BE2C (cell line): ENCODE measurements around the gene PANK3.
"Not testable (repeated sequence)": the region's sequence is repeated elsewhere in the genome, so short reads cannot be mapped to it uniquely, and the experiment has no call there.

Experiments
- DNase-seq: peaks from one replicate; pipeline ENCODE4 v3.0.0-alpha.2; 2020
- H3K27me3 ChIP-seq: fragments of 250-450 bp; sonication (Bioruptor Pico); 2 replicates; pipeline ENCODE4 v1.5.1; 2020; ENCODE audit warnings: mild to moderate bottlenecking
- H3K36me3 ChIP-seq: fragments of 250-450 bp; sonication (Bioruptor Pico); 2 replicates; pipeline ENCODE4 v1.5.1; 2020; ENCODE audit warnings: mild to moderate bottlenecking
- H3K4me1 ChIP-seq: fragments of 250-450 bp; sonication (Bioruptor Pico); 2 replicates; pipeline ENCODE4 v1.5.1; 2020
- H3K4me3 ChIP-seq: 2 replicates; pipeline ENCODE4 v1.5.1; 2011; ENCODE audit warnings: low read depth, low read length
- H3K9me3 ChIP-seq: fragments of 250-450 bp; sonication (Bioruptor Pico); 2 replicates; pipeline ENCODE4 v1.5.1; 2020
- CTCF ChIP-seq: IDR thresholded peaks from 2 replicates; pipeline ENCODE4 v1.5.1; 2012; ENCODE audit warnings: mild to moderate bottlenecking, low read depth, low read length

Gene PANK3

GRCh38 chr5:168553377-168554130 lies 25.6 kb downstream of the PANK3 start:
- H3K4me1 ChIP-seq = peaks cover 9% of the 10 kb centered on the region
- H3K4me3 ChIP-seq = no peak overlapping the region
- no peak for DNase-seq
- H3K9me3 ChIP-seq = no peaks in the 10 kb centered on the region; the same call in 1 of the 2 replicates
- H3K27me3 ChIP-seq = no peaks in the 10 kb centered on the region
- peaks cover 75% of the 10 kb centered on the region for H3K36me3 ChIP-seq
- TF ChIP-seq CTCF = no peak

- Histone ChIP-seq H3K36me3 (peaks cover 74% of the 10 kb centered on the region), H3K27me3 (no peaks in the 10 kb centered on the region), H3K9me3 (no peaks in the 10 kb centered on the region; the same call in none of the 2 replicates), H3K4me1 (peaks cover 9% of the 10 kb centered on the region), H3K4me3 (no peak overlapping the region)
- no peak for TF ChIP-seq CTCF
- DNase-seq = no peak
Measured at GRCh38 chr5:168552146-168552545, 27.0 kb downstream of the PANK3 start.

GRCh38 chr5:168550656-168551055 lies 28.5 kb downstream of the PANK3 start:
- H3K27me3 ChIP-seq = no peaks in the 10 kb centered on the region
- no peaks in the 10 kb centered on the region; the same call in none of the 2 replicates for H3K9me3 ChIP-seq
- H3K4me3 ChIP-seq = no peak overlapping the region
- DNase-seq = no peak
- H3K36me3 ChIP-seq = peaks cover 68% of the 10 kb centered on the region
- TF ChIP-seq CTCF = no peak
- peaks cover 8% of the 10 kb centered on the region for H3K4me1 ChIP-seq

- Histone ChIP-seq H3K27me3 (no peaks in the 10 kb centered on the region), H3K4me1 (peaks cover 2% of the 10 kb centered on the region; the same call in 1 of the 2 replicates), H3K36me3 (peaks cover 60% of the 10 kb centered on the region), H3K9me3 (no peaks in the 10 kb centered on the region; the same call in none of the 2 replicates), H3K4me3 (no peak overlapping the region)
- no peak for TF ChIP-seq CTCF
- DNase-seq = no peak
Measured at GRCh38 chr5:168549554-168549953, 29.6 kb downstream of the PANK3 start.

- Histone ChIP-seq H3K4me1 (no peaks in the 10 kb centered on the region), H3K27me3 (no peaks in the 10 kb centered on the region), H3K36me3 (no peaks in the 10 kb centered on the region), H3K4me3 (no peak overlapping the region), H3K9me3 (no peaks in the 10 kb centered on the region)
- TF ChIP-seq CTCF = no peak
- no peak for DNase-seq
Measured at GRCh38 chr5:168537176-168537575, 42.0 kb downstream of the PANK3 start.

- not testable (repeated sequence) for H3K9me3 ChIP-seq, H3K4me3 ChIP-seq, H3K27me3 ChIP-seq, DNase-seq, H3K36me3 ChIP-seq, H3K4me1 ChIP-seq
Measured at GRCh38 chr5:168534351-168534750, 44.8 kb downstream of the PANK3 start.
